Measurements from ENCODE around the gene MED17.

Gene MED17

DNA sequence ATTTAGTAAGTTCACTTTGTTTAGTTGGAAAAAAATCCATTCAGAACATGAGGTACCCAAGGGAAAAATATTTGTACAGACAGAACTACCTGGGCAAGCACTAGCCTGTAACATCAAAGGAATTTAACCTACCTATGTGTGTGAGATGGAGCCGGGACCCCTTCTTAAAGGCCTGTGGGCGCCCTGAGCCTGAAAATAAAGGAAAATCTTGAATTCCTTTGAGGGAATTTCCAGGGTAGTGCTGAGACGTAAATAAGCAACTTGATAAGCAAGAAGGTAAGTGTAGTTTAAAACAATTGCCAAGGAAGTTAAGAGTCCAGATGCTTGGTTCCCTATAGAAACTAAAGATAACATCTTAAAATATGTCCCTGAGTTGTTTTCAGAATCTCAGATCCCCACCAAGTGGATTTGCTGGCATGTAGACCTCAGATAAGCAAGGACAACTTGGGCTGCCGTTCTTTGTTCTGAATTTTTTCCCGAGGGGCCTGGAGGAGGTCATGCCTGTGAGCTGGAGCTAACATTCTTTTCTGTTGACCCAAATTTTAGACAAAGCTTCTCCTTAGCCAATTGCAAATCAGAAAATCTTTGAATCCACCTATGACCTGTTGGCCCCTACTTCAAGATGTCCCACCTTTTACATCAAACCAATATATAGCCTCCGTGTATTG, 31.0 kb downstream of the MED17 start:
- no peak for DNase-seq (ENCODE audit: low read depth in 1 of 2, low spot score in 1 of 2)

DNA sequence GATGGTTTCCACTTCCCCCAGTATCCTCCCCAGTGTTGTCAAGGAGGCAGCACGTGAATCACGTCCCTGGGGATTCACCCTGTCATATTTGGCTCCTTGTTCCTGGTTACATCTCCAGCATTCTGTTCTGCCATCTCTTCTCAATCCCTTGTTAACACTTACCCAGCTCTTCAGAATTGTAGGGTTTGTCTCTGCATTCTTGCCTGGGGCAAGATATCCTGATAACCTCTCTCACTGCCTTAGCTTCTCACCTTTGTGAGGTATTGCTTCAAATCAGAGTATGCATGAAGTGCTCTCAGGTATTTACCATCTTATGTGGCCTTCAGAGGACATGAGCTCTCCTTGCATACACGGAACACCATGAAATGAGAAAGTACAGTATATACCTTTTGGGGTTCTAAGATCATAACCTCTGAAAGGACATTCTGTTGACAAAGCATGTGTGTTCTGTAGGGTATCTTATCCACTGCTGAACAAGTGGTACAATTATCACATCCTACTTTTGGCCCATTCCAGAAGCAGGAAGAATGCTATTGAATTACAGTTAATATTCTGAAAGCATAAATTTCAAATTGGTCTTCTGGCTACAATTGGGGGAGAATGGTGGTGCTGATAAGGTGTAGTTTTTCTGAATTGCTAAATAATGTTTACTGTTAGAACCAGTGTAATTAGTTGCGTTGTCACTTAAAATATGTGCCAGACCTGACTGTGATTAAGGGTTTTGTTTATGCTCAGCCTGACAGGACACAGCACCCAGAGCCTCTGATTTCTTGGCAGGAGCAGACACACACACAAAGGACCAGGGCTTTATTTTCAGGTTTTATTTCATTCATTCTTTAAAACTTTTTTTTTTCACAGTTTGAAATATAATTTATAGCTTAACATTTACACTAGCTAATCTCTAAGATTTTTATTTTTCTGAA, 33.6 kb downstream of the MED17 start:
- DNase-seq (ENCODE audit: low read depth in 1 of 2, low spot score in 1 of 2): no peak

DNA sequence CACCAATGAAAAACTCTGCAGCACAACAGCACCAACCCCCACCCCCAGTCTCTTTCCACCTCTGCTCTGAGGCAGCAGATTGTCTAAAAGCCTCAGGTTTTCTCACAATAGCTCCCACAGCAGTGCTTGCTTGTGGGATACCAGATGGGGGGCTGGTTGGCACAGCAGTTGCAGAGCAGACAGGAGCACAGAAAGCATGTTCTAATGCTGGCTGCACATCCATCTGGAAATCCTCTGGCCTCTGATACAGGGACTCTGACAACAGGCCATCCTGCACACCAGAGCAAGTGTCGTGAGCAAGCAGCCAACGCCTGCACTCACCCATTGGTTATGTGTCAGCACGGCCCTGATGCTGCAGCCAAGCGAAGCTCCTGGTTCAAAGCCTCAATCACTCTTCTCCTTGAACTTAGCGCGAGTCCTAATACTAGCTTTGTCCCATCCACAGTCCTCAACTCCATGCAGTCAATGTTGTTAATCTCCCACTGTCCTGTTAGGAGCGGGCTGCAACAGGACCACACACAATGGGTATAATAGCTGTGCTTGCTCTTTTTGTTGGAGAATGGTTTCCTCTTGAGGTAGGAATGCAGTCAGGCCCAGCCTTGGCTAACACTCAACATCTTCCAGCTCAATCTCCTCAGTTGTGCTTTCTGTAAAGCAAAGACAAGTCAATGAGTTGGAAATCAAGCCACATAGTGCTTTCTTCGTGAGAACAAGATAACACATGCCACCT, 36.0 kb downstream of the MED17 start:
- no peak for DNase-seq (ENCODE audit: low read depth in 1 of 2, low spot score in 1 of 2)

DNA sequence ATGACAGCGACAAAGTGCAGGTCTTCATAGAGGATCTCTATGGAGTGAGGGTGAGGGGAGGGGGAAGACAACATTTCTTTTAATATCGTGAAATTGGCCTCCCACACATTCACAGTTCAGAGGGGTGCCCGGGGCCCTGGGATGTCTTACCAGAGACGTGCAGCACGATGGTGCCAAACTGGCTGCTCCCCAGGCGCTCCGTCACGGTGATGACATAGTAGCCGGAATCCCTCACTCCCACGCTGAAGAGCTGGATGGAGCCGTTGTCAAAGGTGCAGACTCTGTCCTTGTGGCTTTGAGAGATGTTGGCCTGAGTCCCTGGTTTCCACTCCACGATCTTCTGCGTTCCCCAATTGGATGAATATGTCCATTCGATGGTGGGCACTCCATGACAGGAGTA, 36.8 kb downstream of the MED17 start:
- no peak for DNase-seq (ENCODE audit: low read depth in 1 of 2, low spot score in 1 of 2)

DNA sequence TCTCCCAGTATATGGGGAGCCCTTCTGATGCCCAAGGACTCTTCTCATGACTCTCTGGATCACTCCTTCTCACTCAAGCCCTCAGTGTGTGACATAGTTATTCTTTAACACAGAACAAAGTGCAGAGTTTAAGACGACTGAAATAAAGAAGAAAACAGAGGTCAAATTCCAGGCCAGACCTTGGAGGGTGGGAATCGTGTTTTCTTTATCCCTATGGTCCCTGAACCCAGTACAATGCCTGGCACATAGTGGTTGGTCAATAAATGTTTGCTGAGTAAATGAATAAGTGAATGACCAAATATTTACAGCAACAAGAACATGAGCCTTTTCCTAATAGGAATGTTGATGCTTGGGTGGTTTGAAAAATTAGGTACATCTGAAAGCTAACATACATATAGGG, 37.5 kb downstream of the MED17 start:
- DNase-seq (ENCODE audit: low read depth in 1 of 2, low spot score in 1 of 2): no peak

DNA sequence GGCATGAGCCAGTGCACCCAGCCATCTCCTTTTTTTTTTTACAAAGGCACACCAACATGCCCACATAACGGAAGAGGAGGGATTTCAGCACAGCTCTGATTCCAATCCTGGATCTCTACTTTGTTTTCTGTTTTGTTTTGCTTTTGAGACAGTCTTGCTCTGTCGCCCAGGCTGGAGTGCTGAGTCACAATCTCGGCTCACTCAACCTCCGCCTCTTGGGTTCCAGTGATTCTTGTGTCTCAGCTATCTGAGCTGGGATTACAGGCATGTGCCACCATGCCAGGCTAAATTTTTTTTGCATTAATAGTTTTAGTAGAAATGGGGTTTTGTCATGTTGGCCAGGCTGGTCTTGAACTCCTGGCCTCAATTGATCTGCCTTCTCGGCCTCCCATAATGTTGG, 38.3 kb downstream of the MED17 start:
- DNase-seq (ENCODE audit: low read depth in 1 of 2, low spot score in 1 of 2): no peak

DNA sequence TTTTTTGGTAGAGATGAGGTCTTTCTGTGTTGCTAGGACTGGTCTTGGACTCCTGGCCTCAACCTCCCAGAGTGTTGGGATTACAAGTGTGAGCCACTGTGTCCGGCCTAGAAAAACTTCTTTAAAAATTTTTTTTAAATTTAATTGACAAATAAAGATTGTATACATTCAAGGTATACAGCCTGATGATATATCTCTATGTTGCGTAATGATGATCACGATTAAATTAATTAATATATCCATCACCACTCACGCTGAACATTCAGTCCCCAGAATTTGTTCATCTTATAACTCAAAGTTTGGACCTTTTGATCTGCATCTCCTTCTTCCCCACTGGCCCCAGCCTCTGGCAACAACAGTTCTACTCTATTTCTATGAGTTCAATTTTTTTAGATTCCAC, 39.1 kb downstream of the MED17 start:
- DNase-seq (ENCODE audit: low read depth in 1 of 2, low spot score in 1 of 2): no peak

DNA sequence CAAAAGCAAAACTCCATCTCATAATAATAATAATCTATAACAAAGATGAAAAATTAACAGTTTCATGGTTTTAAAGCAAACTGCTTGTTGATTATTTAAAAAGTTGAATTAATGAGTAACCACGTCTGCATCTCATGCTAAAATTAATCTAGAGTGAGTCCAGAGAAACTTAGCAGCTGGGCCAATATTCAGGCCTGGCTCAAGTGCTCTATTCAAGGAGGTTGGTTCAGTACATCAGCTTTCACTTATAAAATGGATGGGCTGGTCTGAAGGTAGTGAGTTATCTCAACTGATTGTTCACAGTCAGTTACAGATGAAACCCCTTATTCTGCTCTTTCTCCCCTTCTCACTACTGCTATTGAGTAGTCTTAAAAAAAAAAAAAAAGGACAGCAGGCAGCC, 43.3 kb downstream of the MED17 start:
- no peak for DNase-seq (ENCODE audit: low read depth in 1 of 2, low spot score in 1 of 2)

DNA sequence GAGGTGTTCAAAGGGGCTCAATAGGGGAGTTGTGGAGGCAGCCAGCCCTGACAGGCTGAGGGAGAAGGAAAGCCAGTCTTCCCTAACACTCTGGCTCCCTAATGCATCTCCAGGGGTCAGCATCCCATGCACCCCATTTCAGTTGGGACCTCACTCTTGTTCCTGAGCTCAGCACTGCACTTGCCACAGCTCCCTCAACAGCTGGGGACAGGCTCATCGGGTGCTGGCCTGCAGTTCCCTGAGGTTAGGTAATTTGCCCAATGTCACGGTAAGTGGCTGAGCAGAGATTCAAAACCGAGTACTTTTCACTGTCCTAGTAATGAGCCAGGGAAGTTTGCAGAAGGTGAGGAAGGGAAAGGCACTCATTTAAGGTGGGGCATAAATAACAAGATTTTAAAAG, 45.5 kb downstream of the MED17 start:
- no peak for DNase-seq (ENCODE audit: low read depth in 1 of 2, low spot score in 1 of 2)

DNA sequence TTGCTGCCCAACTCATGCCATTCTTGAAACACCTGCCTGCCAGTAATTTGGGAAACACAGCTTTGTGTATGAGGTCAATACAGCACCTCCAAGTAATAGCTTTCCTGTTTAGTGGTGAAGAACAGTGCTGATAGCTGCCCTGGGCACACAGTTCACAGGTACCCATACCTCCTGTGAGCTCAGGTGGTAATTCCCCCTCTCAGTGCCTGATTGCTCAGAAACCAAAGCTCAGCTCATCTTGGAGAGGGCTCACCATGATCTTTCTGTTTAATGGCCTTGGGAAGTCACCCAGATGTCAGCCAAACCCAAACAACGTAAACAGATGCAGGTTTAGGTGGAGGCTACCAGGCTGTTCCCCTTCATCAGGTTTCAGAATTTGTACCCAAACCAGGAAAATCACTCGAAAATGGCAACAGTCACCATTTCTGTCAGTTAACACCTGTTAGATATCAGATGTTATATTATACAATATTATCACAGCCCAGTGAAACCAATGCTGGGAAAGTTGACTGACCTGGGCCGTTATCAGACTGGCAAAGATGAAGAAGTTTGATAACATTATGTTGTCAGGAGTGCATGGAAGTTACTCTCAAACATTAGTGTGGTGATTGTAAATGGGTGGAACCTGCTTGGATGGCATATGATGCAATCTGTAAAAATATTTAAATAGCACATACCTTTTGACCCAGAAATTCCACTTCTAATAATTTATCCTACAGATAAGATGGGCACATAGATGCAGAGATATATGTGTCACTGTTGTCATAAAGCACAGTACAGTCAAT, 47.5 kb downstream of the MED17 start:
- DNase-seq (ENCODE audit: low read depth in 1 of 2, low spot score in 1 of 2): no peak

DNA sequence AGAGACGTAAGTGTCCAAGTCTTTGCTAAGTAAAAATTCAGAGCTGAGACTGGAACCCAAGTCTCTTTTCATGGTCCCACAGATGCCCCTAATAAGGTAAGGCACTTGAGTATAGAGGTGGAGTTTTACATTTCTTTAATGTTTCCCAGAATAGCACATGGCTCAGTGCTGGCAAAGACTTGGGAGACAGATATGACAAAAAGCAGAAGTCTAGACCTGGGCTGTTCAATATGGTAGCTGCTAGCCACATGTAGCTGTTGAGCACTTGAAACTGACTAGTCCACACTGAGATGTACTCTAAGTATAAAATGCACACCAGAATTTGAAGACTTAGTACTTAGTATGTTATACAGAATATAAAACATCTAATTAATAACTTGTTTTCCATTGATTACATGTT, 48.7 kb downstream of the MED17 start:
- no peak for DNase-seq (ENCODE audit: low read depth in 1 of 2, low spot score in 1 of 2)

DNA sequence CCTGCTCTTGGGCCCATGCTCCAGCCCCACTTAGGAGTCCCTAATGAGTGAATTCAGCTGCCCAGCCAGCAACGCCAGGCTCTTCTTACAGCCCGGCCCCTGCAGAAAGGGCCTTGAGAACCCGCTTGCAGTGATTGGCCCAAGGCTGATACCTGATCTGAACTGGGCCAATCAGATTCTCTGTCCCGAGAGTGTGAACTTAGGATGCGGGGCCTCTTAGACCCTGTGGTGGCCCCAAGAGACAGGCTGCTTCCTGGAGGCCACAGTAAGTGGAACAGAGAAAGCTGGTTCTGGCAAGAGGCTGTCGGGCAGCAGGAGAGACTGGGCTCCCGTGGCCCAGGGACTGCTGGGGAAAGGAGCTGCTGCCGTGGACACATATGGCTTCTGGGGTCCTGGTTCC, 54.9 kb downstream of the MED17 start:
- DNase-seq (ENCODE audit: low read depth in 1 of 2, low spot score in 1 of 2): no peak

DNA sequence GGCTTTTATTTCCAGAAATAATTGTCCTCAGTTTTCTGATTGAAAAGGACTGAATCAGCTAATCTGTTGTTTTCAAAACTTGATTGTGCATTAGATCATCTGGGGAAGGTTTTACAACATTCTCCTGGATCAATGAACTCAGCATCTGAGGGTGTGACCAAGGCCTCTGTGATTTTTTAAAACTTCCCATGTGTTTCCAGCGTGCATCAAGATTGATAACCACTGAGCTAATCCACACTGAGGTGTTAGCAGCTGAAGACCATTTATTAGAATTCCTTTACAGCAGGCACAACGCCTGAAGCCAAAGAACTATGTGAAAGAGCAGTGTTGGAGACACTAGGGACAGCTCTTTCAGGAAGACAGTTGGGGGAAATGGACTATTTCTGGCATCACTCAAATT, 56.1 kb downstream of the MED17 start:
- no peak for DNase-seq (ENCODE audit: low read depth in 1 of 2, low spot score in 1 of 2)

DNA sequence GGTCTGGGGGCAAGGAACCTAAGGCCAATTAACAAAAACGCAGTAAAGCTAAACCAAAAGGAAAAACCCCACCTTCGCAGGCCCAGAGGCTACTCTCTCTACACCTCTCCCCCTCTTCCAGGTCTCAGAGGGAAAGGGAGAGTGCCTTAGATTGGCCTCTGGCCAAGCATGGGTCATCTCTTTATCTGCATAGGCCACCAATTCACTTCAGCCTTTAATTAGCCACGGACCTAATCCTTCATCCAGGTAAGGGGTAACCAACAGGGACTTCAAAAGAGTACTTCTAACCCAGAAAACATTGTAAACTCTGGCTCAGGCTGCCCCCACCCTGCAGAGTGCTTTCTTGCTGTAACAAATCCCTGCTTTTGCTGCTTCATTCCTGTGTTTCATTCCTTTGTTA, 56.9 kb downstream of the MED17 start:
- DNase-seq (ENCODE audit: low read depth in 1 of 2, low spot score in 1 of 2): no peak

DNA sequence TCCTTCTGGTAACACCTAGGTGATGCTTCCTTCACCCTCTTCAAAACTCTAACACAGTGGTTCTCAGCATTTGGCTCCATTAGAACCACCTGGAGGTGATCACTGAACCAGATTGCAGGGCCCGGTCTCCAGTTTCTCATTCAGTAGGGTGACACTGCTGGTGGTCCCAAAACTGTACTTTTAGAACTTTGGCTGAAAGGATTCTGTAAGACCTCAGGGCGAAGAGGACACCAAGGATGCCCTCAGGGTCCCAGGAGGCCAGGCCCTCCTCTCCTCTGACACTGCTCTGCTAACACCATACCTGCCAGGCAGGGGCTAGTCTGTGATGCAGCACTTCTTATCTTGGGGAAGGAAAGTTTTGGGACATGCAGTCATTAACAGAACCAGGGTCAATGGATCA, 57.4 kb downstream of the MED17 start:
- no peak for DNase-seq (ENCODE audit: low read depth in 1 of 2, low spot score in 1 of 2)

DNA sequence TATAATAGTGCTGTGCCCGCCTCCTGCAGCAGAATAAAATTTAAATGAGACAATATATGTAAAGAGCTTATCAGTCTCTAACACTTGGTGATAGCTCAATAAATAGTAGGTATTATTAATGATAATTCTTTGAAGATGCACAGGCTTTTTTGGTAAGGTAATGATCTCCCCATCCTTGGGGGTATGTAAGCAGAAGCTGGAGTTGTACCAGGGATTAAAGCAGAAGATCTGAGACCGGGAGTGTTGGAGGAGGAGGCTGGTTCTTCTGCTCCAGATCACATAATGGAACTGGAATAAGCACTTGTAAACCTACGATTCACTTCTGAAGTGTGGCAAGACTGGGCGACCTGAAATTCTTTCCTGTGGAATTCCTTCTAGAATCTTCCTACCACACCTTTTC, 58.0 kb downstream of the MED17 start:
- no peak for DNase-seq (ENCODE audit: low read depth in 1 of 2, low spot score in 1 of 2)

DNA sequence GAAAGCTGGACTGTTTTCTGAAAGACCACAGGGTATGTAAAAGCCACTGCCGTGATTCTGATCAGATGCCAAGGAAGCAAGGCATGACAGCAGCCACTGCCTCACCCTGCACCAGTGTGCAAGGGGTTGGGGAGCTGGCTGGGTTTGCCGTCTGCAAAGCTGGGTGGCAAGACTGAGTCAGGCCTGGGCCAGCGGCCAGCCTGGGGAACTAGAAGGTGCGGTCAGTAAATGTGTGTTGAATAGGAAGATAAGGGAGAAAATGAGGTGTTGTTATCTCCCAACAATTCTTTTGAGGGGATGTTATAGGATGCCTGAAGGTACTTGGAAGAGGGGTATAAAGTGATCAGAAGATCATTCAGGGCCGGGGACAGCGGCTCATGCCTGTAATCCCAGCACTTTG, 58.4 kb downstream of the MED17 start:
- DNase-seq (ENCODE audit: low read depth in 1 of 2, low spot score in 1 of 2): no peak

DNA sequence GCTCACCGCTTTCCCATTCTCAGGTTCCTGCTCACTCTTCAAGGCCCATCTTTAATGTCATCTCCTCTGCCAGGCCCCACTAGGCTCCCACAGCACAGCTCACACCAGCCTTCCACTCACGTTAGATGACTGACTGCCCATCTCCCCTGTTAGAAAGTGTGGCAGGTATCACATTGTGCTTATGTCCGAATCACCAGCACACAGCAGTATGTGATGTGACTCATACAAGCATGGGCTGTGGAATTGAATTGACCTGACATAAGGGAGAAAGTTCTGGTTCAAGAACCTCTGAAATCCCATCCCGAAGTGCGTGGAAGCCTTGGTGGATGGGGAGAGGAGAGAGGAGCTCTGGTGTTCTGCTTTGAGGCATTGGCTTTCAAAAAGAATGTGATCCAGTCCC, 59.8 kb downstream of the MED17 start:
- DNase-seq (ENCODE audit: low read depth in 1 of 2, low spot score in 1 of 2): no peak

DNA sequence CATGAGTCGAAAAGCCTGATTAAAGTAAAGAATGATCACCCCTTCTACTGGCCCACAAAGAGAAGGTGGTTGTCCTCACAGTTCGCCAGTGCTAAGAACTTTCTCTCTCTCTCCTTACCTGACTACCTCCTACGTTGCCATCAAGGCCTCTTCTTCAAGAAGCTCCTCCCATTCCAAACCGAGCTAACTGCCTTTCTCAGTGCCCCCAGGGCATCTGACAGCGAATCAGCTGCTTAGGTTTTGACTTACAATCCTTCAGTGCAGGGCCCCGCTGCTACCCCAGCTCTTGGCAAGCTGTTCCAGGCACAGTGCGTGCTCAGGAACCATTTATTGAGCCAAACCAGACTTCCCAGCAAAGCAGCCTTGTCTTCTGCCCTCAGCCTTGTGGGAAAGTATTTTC, 60.5 kb downstream of the MED17 start:
- no peak for DNase-seq (ENCODE audit: low read depth in 1 of 2, low spot score in 1 of 2)

DNA sequence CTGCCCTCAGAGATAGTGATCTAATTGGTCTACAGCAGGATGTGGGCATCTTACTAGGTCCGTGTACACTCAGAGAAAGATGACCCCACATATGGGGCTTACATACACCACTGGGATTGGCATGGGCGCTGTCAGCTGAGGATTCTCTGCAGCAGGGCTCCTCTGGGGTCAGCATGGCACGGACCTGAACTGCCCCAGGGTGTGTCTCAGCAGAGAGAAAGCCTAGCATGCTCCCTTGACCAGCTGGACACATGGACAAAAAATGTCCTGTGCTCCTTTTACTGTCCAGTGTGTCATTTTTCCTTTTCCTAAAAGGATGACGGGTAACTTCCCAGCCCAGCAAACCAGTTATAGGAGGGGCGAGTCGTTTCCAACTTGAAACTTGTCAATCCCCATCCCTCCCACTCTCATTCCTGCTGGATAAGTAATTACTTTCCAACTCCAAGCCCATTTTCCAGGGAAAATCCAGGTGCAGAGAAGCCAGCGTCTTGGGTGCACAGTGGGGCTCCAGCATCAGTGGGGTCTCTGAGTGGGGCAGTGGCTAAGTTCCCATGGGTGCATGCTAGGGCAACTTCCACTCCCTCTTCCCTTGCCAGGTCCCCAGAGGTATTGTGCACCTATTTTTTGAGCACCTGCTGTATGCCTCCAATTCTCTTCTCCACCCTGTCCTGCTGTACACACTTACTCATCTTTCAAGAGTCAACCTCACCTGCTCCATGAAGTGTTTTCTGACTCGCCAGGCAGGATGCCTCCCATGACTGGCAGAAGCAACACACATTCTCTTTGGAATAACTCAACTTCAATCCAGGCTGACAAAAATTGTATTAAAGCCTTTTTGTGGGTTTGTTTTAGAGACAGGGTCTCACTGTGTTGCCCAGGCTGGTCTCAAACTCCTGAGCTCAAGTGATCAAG, 61.4 kb downstream of the MED17 start:
- DNase-seq (ENCODE audit: low read depth in 1 of 2, low spot score in 1 of 2): no peak

Measured in stimulated activated CD4-positive, alpha-beta T cell treated with anti-CD3 and anti-CD28 coated beads, Interleukin-15, amount 100 ng/mL, for 1 hour (primary cell).